Progenitor cell of endocrine pancreas (in vitro differentiated cells): ENCODE data around the gene TMEM170B. TPM values are rescaled to one million over a fixed set of nuclear protein-coding genes. Genes with fewer than 3 reads are reported as not detected.
"Not testable (repeated sequence)": the region's sequence is repeated elsewhere in the genome, so short reads cannot be mapped to it uniquely, and the experiment has no call there.

ENCODE experiments used
- DNase-seq: peaks from one replicate; pipeline ENCODE4 v3.0.0; 2021; ENCODE audit warnings: low spot score; ENCODE audit not compliant: unreplicated experiment
- H3K27ac Mint-ChIP-seq: 2 replicates; pipeline ENCODE4 v1.8.0; 2021; ENCODE audit warnings: mild to moderate bottlenecking, moderate library complexity, mixed read lengths
- H3K27me3 Mint-ChIP-seq: 2 replicates; pipeline ENCODE4 v1.8.0; 2021; ENCODE audit warnings: mixed read lengths
- H3K36me3 Mint-ChIP-seq: 2 replicates; pipeline ENCODE4 v1.8.0; 2022; ENCODE audit warnings: mixed read lengths; ENCODE audit not compliant: insufficient read depth
- H3K4me1 Mint-ChIP-seq: 2 replicates; pipeline ENCODE4 v1.8.0; 2021; ENCODE audit warnings: low read depth, mixed read lengths
- H3K4me3 Mint-ChIP-seq: 2 replicates; pipeline ENCODE4 v1.8.0; 2021; ENCODE audit warnings: low read depth, mild to moderate bottlenecking, moderate library complexity, mixed read lengths
- H3K9me3 Mint-ChIP-seq: 2 replicates; pipeline ENCODE4 v1.8.0; 2021; ENCODE audit warnings: low read depth, mixed read lengths
- CTCF ChIP-seq: fragments of 200-600 bp; sonication (generic); IDR thresholded peaks from one replicate; pipeline ENCODE4 v1.5.0; 2021; ENCODE audit warnings: antibody characterized with exemption, mild to moderate bottlenecking; ENCODE audit not compliant: unreplicated experiment
- total RNA-seq: library from RNA; stranded (reverse); gene quantifications from 2 replicates; pipeline ENCODE4 v1.2.1, GENCODE V29; 2021

Gene TMEM170B
- total RNA-seq, 1 donor from 2014 or later = 7.6 TPM

GRCh38 chr6:11538819-11539468 lies 1.4 kb downstream of the TMEM170B start:
- Mint-ChIP-seq H3K4me1 (peaks cover 14% of the 10 kb centered on the region), H3K4me3 (peak overlapping the region; percentile 81)
- no peak for TF ChIP-seq CTCF

GRCh38 chr6:11542863-11543262 lies 5.3 kb downstream of the TMEM170B start:
- Mint-ChIP-seq H3K4me1 (peaks cover 10% of the 10 kb centered on the region), H3K27ac (no peak overlapping the region), H3K9me3 (peaks cover 1% of the 10 kb centered on the region), H3K4me3 (no peak overlapping the region), H3K36me3 (peaks cover 1% of the 10 kb centered on the region), H3K27me3 (no peaks in the 10 kb centered on the region)
- no peak for DNase-seq
- no peak for TF ChIP-seq CTCF

More at GRCh38 chr6:11538819-11539468, 1.4 kb downstream of the TMEM170B start:
- Mint-ChIP-seq H3K27ac (no peak overlapping the region), H3K27me3 (peaks cover 11% of the 10 kb centered on the region), H3K9me3 (no peaks in the 10 kb centered on the region), H3K36me3 (no peaks in the 10 kb centered on the region)
- no peak for DNase-seq

- no peak for TF ChIP-seq CTCF
- peaks cover 5% of the 10 kb centered on the region for H3K36me3 Mint-ChIP-seq
- H3K4me3 Mint-ChIP-seq = no peak overlapping the region
- no peak for DNase-seq
- H3K27me3 Mint-ChIP-seq = no peaks in the 10 kb centered on the region
- H3K27ac Mint-ChIP-seq = no peak overlapping the region
- H3K4me1 Mint-ChIP-seq = peaks cover 7% of the 10 kb centered on the region
- H3K9me3 Mint-ChIP-seq = peaks cover 4% of the 10 kb centered on the region
Observed at GRCh38 chr6:11543919-11544518, 6.5 kb downstream of the TMEM170B start.

- not testable (repeated sequence) for H3K4me1 Mint-ChIP-seq, H3K9me3 Mint-ChIP-seq, H3K27ac Mint-ChIP-seq, H3K36me3 Mint-ChIP-seq, H3K4me3 Mint-ChIP-seq, DNase-seq, H3K27me3 Mint-ChIP-seq
Observed at GRCh38 chr6:11547846-11548245, 10.3 kb downstream of the TMEM170B start.

GRCh38 chr6:11548578-11548977 lies 11.0 kb downstream of the TMEM170B start:
- H3K27ac Mint-ChIP-seq, H3K27me3 Mint-ChIP-seq, H3K9me3 Mint-ChIP-seq, H3K4me3 Mint-ChIP-seq, H3K4me1 Mint-ChIP-seq, H3K36me3 Mint-ChIP-seq, DNase-seq: not testable (repeated sequence)

- H3K36me3 Mint-ChIP-seq = peaks cover 6% of the 10 kb centered on the region
- H3K4me3 Mint-ChIP-seq = no peak overlapping the region
- H3K4me1 Mint-ChIP-seq = peaks cover 11% of the 10 kb centered on the region
- no peak for TF ChIP-seq CTCF
- no peak for DNase-seq
- H3K27ac Mint-ChIP-seq = no peak overlapping the region
- H3K27me3 Mint-ChIP-seq = no peaks in the 10 kb centered on the region
- H3K9me3 Mint-ChIP-seq = peaks cover 8% of the 10 kb centered on the region
Observed at GRCh38 chr6:11551053-11551452, 13.5 kb downstream of the TMEM170B start.
